Neural progenitor cell (in vitro differentiated cells): ENCODE data around the gene TNFRSF11A.

Experiments
- EZH2 ChIP-seq: fragments of 200-600 bp; sonication (generic); IDR thresholded peaks from 2 replicates; pipeline ENCODE4 v1.6.1; 2017; ENCODE audit warnings: antibody characterized with exemption, mild to moderate bottlenecking, moderate library complexity
- EZH2phosphoT487 ChIP-seq: fragments of 200-600 bp; sonication (generic); IDR thresholded peaks from 2 replicates; pipeline ENCODE4 v1.6.1; 2017; ENCODE audit warnings: antibody characterized with exemption
- TF ChIP-seq, protein P1 (sequence below): fragments of 200-600 bp; sonication (generic); IDR thresholded peaks from 2 replicates; pipeline ENCODE4 v1.5.1; 2017; ENCODE audit warnings: antibody characterized with exemption, mild to moderate bottlenecking

DNA sequence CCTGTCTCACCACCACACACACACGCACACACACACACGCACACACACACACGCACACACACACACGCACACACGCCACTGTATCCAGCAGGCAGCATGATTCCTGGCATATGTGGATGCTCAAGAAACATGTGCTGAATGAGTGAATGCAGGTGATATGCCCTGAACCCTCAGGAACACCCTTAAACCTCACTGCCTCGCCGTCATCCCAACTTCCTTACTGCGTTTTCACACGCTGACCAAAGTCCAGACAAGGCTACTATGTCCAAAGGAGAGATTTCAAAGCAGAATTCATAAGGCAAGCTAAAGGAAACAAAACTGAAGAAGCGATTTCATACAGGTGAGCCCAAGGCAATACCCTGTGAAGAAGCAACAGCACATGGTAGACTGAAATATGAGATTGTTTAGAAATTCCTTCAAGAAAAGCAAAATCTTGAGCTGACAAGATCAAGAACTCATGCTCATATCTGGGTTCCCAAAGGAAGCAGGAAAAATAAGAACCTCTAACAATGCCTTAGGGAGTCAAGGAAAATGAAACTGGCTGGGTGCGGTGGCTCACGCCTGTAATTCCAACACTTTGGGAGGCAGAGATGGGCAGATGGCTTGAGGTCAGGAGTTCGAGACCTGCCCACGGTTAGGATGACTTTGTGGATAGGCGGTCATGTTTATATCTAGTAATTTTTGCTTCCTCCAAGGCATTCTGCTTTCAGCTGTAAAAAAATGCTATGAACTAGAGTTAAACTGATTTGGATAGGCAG, 69.1 kb downstream of the TNFRSF11A start:
- TF ChIP-seq, protein P1, sequence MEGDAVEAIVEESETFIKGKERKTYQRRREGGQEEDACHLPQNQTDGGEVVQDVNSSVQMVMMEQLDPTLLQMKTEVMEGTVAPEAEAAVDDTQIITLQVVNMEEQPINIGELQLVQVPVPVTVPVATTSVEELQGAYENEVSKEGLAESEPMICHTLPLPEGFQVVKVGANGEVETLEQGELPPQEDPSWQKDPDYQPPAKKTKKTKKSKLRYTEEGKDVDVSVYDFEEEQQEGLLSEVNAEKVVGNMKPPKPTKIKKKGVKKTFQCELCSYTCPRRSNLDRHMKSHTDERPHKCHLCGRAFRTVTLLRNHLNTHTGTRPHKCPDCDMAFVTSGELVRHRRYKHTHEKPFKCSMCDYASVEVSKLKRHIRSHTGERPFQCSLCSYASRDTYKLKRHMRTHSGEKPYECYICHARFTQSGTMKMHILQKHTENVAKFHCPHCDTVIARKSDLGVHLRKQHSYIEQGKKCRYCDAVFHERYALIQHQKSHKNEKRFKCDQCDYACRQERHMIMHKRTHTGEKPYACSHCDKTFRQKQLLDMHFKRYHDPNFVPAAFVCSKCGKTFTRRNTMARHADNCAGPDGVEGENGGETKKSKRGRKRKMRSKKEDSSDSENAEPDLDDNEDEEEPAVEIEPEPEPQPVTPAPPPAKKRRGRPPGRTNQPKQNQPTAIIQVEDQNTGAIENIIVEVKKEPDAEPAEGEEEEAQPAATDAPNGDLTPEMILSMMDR: no peak
- no peak for TF ChIP-seq EZH2phosphoT487
- TF ChIP-seq EZH2: no peak
